ENCODE measurements around the gene SH2D1A. TPM values are rescaled to one million over a fixed set of nuclear protein-coding genes. Genes with fewer than 3 reads are reported as not detected.

Gene SH2D1A
- total RNA-seq, 2 donors from 2014 or later = 0.48 to 0.54 TPM

GRCh38 chrX:124378643-124379042 is 32.3 kb downstream of the SH2D1A start:
- no peak for DNase-seq
- Histone ChIP-seq H3K27ac (no peak overlapping the region), H3K9ac (ENCODE audit: low read depth in 2 of 2, low read length in 2 of 2) (no peak overlapping the region), H3K4me1 (no peaks in the 10 kb centered on the region), H3K4me3 (no peak overlapping the region), H3K27me3 (no peaks in the 10 kb centered on the region), H3K36me3 (no peaks in the 10 kb centered on the region), H3K9me3 (no peaks in the 10 kb centered on the region)
- no peak for TF ChIP-seq CTCF (IDR thresholded peaks at IDR 0.05)
- intact Hi-C loops (cut with DNase I) = no loop called here

- no peak overlapping the region for H3K27ac ChIP-seq
- no peaks in the 10 kb centered on the region for H3K36me3 ChIP-seq
- no peak overlapping the region for H3K4me3 ChIP-seq
- no peak for TF ChIP-seq CTCF (IDR thresholded peaks at IDR 0.05)
- DNase-seq = no peak
- H3K4me1 ChIP-seq = no peaks in the 10 kb centered on the region
- intact Hi-C loops (cut with DNase I) = no loop called here
- H3K9me3 ChIP-seq = no peaks in the 10 kb centered on the region
- no peaks in the 10 kb centered on the region for H3K27me3 ChIP-seq
- no peak overlapping the region for H3K9ac ChIP-seq (ENCODE audit: low read depth in 2 of 2, low read length in 2 of 2)
Observed at GRCh38 chrX:124383354-124383753, 37.0 kb downstream of the SH2D1A start.

GRCh38 chrX:124386401-124386800 is 40.0 kb downstream of the SH2D1A start:
- intact Hi-C loops (cut with DNase I) = no loop called here
- Histone ChIP-seq H3K27me3 (no peaks in the 10 kb centered on the region), H3K4me1 (no peaks in the 10 kb centered on the region), H3K27ac (no peak overlapping the region), H3K9ac (ENCODE audit: low read depth in 2 of 2, low read length in 2 of 2) (no peak overlapping the region), H3K4me3 (no peak overlapping the region), H3K36me3 (no peaks in the 10 kb centered on the region), H3K9me3 (no peaks in the 10 kb centered on the region)
- no peak for DNase-seq
- no peak for TF ChIP-seq CTCF (IDR thresholded peaks at IDR 0.05)

GRCh38 chrX:124388562-124388961 is 42.2 kb downstream of the SH2D1A start:
- Histone ChIP-seq H3K27me3 (no peaks in the 10 kb centered on the region), H3K4me1 (no peaks in the 10 kb centered on the region), H3K9ac (ENCODE audit: low read depth in 2 of 2, low read length in 2 of 2) (no peak overlapping the region), H3K4me3 (no peak overlapping the region), H3K36me3 (no peaks in the 10 kb centered on the region), H3K9me3 (no peaks in the 10 kb centered on the region), H3K27ac (no peak overlapping the region)
- DNase-seq = peak; percentile 50
- peak; percentile 64 for TF ChIP-seq CTCF (IDR thresholded peaks at IDR 0.05)
- intact Hi-C loops (cut with DNase I) = no loop called here

- Histone ChIP-seq H3K4me3 (no peak overlapping the region), H3K9me3 (no peaks in the 10 kb centered on the region), H3K36me3 (no peaks in the 10 kb centered on the region), H3K27ac (no peak overlapping the region), H3K4me1 (no peaks in the 10 kb centered on the region), H3K27me3 (no peaks in the 10 kb centered on the region), H3K9ac (ENCODE audit: low read depth in 2 of 2, low read length in 2 of 2) (no peak overlapping the region)
- DNase-seq = no peak
- no peak for TF ChIP-seq CTCF (IDR thresholded peaks at IDR 0.05)
- intact Hi-C loops (cut with DNase I) = no loop called here
Observed at GRCh38 chrX:124392794-124393193, 46.4 kb downstream of the SH2D1A start.

- intact Hi-C loops (cut with DNase I) = no loop called here
- H3K36me3 ChIP-seq = no peaks in the 10 kb centered on the region
- TF ChIP-seq CTCF (IDR thresholded peaks at IDR 0.05) = no peak
- DNase-seq = no peak
- H3K27ac ChIP-seq = no peak overlapping the region
- H3K4me3 ChIP-seq = no peak overlapping the region
- H3K27me3 ChIP-seq = no peaks in the 10 kb centered on the region
- H3K9me3 ChIP-seq = no peaks in the 10 kb centered on the region
- no peak overlapping the region for H3K9ac ChIP-seq (ENCODE audit: low read depth in 2 of 2, low read length in 2 of 2)
- H3K4me1 ChIP-seq = no peaks in the 10 kb centered on the region
Observed at GRCh38 chrX:124393238-124393637, 46.9 kb downstream of the SH2D1A start.
